Stimulated activated CD4-positive, alpha-beta T cell treated with anti-CD3 and anti-CD28 coated beads, Interleukin-12 subunit alpha, Interleukin-12 subunit beta, amount 100 ng/mL, for 48 hours (primary cell): ENCODE results near the gene SLC7A1.

Experiments
- DNase-seq, 3 donors: peaks; one replicate each; pipeline ENCODE4 v3.0.0-alpha.2; 2020; ENCODE audit warnings: low read depth in 2 of 3, low spot score in 1 of 3

SLC7A1 gene

GRCh38 chr13:29513002-29513980 is 82.2 kb downstream of the SLC7A1 start:
- DNase-seq, result no peak

- DNase-seq, result no peak
Observed at GRCh38 chr13:29511980-29512379, 83.5 kb downstream of the SLC7A1 start.

GRCh38 chr13:29511106-29511796 is 84.2 kb downstream of the SLC7A1 start:
- no peak for DNase-seq

GRCh38 chr13:29510651-29511084 is 84.8 kb downstream of the SLC7A1 start:
- no peak for DNase-seq

GRCh38 chr13:29509999-29510589 is 85.4 kb downstream of the SLC7A1 start:
- no peak for DNase-seq

- DNase-seq, result no peak
Observed at GRCh38 chr13:29508876-29509252, 86.6 kb downstream of the SLC7A1 start.

- DNase-seq, result peak; percentile 50 to 73 (median 61)
Observed at GRCh38 chr13:29508130-29508875, 87.2 kb downstream of the SLC7A1 start.

- no peak for DNase-seq
Observed at GRCh38 chr13:29507356-29507755, 88.1 kb downstream of the SLC7A1 start.

- DNase-seq, result no peak
Observed at GRCh38 chr13:29505950-29506349, 89.5 kb downstream of the SLC7A1 start.

- no peak for DNase-seq
Observed at GRCh38 chr13:29505511-29505910, 90.0 kb downstream of the SLC7A1 start.

GRCh38 chr13:29504691-29505090 is 90.8 kb downstream of the SLC7A1 start:
- DNase-seq, result no peak

GRCh38 chr13:29503041-29503837 is 92.2 kb downstream of the SLC7A1 start:
- DNase-seq, result peak in 1 of 3 donors; percentile 2

- DNase-seq, result no peak
Observed at GRCh38 chr13:29502391-29503008, 93.0 kb downstream of the SLC7A1 start.

GRCh38 chr13:29501674-29502073 is 93.8 kb downstream of the SLC7A1 start:
- DNase-seq, result no peak

GRCh38 chr13:29500386-29500785 is 95.1 kb downstream of the SLC7A1 start:
- DNase-seq, result no peak

GRCh38 chr13:29499506-29500165 is 95.9 kb downstream of the SLC7A1 start:
- DNase-seq, result no peak

- no peak for DNase-seq
Observed at GRCh38 chr13:29498426-29499040, 97.0 kb downstream of the SLC7A1 start.

- DNase-seq, result no peak
Observed at GRCh38 chr13:29497137-29497654, 98.3 kb downstream of the SLC7A1 start.
